NK-92 treated with Interleukin-12 subunit alpha and Interleukin-12 subunit beta, amount 100 ng/mL, for 24 hours (cell line): ENCODE results near the gene ADAMTS17.
"Not testable (repeated sequence)": the region's sequence is repeated elsewhere in the genome, so short reads cannot be mapped to it uniquely, and the experiment has no call there.

Source experiments
- DNase-seq: peaks from one replicate; lab custom pipeline; 2025; lab: John Stamatoyannopoulos, UW

ADAMTS17 gene

DNA sequence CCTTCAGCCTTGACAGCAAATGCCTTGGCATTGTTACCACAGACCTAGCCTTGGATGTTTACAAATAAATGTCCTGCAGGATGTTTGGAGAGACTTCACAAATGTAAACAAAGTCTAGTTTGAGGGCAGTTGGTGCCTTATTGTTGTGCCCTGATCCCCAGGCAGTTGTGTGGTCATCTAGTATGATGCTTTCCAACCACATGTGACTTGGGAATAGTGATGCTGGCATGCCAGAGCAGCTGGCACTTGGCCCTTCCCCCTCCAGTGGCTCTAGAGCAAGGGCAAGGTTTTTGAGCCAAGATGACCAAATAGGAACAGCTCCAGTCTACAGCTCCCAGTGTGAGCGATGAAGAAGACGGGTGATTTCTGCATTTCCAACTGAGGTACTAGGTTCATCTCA, 258.2 kb downstream of the ADAMTS17 start:
- DNase-seq = no peak

DNA sequence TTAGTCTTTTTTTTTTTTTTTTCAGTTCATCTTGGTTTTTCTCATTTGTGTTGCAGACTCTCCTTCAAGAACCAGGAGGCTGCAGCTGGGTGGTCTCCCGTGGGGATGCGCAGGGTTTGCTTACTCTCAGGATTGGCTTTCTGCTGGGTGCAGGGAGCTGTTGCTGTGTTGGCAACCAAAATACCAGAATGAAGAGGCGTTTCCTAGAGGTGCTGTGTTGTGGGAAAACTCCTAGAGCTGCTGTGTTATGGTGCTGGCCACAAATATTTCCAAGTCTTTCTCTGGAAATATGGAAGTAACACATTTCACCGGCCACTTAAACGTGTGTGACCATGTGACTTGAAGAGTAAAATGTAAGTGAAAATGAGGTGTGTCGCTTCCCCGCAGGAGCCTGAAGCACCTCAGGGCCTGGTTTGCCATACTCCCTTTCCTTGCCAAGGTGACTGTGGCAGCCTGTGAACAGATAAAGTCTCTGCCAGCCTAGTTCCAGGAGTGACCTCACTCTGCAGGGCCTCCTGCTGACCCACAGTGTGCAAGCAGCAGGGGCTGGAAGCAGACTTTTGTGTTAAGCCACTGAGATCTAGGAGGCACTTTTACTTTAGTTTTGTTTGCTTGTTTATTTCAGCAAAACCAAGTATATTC, 258.9 kb downstream of the ADAMTS17 start:
- no peak for DNase-seq

DNA sequence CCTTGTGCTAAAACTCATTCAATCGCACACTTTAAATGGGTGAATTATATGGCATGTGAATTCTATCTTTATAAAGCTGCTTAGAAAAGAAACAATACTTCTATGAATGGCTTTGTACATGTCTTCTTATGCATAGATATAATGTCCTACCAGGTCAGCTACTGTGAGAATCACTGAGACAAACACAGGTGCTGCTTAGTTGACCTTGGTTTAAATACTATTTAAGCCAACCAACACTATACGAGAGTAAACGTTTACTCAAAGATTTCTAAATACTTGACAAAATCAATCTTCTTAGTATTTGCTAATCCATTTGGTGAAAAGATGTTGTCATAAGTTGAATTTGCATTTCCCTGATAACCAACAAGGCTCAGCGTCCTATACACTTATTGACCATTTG, 260.3 kb downstream of the ADAMTS17 start:
- DNase-seq = no peak

DNA sequence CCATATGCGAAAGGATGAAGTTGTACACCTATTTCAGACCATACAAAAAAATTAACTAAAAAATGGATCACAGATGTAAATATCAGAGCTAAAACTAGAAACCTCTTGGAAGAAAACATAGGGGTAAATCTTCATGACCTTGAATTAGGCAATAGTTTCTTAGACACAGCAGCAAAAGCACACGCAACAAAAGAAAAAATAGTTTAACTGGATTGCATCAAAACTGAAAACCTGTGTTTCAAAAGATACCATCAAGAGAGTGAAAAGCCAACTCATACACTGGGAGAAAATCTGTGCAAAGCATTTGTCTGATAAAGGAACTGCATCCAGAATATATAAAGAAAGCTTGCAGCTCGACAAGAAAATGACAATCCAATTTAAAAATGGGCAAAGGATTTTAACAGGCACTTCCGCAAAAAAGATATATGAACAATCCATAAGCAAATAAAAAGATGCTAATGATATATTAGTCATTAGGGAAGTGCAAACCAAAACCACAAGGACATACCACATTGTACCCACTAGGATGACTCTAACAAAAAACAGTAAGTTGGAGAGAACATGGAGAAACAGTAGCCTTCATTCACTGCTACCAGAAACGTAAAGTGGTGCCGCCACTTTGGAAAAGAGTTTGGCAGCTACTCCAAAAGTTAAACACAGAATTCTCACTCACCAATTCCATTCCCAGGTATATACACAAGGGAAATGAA, 263.1 kb downstream of the ADAMTS17 start:
- no peak for DNase-seq

DNA sequence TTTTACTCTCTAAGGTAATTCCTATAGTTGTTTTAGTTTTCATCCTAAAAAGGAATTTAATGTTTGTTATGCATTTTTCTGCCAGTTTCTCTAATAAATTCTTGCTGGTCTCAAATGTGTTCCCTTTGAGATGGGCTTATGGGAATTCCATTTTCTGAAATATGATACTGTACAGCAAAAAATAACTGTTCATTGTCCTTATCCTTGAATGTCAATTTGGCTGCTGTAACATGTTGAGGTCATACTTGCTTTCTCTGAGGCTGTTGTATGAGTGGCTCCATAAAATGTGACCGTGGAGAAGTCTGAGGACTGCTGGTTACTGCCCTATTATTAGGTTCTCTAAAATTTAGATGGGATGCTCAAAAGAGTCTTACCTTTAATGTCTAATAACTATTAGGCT, 266.5 kb downstream of the ADAMTS17 start:
- DNase-seq = no peak

DNA sequence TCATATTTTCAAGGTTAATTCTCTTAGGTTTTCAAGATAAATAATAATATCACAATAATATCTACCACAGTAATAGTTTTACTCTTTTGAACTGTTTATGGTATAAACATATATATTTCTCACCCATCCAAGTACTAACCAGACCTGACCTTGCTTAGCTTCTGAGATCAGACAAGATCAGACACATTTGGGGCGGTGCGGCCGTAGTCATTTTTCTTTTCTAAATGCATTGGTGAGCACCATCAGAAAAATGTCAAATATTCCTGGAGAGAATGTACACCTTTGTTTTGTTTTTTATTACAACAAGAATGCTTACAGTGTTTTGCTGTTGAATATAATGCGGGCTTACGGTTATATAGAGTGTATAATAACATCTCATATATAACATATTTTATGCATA, 267.8 kb downstream of the ADAMTS17 start:
- DNase-seq = no peak

DNA sequence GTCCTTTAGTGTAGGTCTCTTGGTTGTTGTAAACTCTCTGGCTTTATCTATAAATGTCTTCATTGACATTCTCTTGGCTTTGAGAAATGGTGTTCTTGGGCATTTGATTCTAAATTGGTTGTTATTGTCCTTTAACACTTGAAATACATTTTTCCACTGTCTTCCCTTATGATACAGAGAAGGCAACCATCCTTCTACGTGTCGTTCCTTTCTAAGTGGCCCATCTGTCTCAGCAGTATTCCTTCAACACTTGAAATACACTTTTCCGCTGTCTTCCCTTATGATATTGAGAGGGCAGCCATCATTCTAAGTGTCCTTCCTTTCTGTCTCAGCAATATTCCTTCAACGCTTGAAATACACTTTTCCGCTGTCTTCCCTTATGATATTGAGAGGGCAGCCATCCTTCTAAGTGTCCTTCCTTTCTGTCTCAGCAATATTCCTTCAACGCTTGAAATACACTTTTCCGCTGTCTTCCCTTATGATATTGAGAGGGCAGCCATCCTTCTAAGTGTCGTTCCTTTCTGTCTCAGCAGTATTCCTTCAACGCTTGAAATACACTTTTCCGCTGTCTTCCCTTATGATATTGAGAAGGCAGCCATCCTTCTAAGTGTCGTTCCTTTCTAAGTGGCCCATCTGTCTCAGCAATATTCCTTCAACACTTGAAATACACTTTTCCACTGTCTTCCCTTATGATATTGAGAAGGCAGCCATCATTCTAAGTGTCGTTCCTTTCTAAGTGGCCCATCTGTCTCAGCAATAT, 275.1 kb downstream of the ADAMTS17 start:
- not testable (repeated sequence) for DNase-seq

DNA sequence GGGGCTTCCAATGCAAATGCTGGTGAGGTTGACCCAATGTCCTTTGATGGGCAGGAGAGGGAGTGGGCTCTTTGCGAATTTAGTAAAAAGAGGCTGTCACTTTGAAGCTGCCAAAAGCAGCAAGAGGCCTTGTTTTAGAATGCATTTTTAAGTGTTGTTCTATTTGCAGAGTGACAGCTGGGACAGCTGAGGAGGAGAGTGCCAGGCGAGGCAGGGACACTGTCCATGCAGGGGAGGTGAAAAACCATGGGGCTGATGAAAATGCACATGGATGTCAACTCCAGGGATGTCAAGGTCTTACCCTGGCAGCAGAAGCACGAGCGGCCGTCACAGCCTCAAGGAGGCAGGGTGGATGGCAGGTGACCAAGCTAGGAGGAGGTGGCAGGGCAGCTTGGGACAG, 279.8 kb downstream of the ADAMTS17 start:
- no peak for DNase-seq

DNA sequence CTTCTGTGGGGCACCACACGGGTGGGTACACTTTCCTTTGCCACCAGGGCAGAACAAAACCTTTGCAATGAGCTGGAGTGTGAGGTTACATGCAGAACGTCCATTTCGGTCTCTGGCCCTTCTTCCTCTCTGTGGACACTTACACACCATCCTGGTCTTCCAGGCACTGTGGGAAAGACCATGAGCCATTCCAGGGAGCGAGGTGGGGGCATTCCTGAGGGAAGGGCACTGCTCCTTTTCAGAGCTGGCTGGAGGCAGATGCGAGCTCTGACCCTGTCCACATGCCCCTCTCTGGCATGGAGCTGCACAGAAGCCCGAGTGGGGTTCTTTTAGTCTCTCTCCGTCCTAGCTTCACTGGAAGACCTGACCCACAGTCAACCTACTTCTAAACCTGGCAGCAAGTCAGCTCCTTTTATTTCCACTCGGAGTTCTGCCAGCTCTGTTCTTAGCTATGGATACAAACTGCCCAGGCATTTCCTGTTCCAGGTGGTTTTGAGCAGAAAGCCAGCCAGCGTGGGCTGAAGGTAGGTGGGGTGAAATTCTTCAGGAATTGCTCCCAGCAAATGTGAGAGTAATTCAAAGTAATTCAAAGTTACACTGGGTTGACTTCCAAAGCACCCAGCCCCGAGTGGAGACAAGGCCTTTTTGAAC, 281.4 kb downstream of the ADAMTS17 start:
- no peak for DNase-seq

DNA sequence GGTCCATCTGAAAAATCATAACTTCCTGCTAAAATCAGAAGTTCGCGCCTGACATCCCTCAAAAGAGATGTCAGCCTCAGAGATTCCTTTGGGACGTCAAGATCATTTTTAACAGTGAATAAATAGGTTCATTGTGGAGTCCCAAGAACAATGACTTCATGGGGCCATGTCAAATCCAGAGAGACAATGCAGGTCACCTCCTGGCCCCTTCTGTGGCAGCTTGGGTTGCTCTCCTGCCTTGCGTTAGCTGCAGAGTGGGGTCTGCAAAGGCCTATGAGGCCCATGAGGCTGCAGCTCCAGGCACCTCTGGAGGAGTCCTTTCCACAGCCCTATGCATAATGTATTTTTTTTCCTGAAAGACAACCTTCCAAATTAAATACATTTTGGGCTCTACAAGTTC, 282.3 kb downstream of the ADAMTS17 start:
- DNase-seq = no peak

DNA sequence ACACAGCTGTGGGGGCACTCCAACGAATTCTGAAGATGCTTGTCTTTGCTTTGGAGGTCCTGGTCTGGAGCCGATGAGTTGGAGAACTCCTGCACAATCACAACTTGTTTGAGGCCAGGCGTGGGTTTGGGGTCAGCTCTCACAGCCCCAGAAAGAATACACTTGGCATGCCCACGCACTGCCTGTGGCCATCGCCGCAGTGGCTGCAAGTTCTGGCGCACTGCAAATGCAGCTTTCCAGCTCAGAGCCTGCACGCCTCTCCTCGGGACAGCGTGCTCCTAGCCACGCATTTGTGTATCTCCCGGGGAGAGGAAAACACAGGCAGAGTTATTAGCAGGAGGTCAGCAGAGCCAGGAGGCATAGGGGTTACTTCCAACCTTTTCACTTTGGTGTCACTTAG, 282.7 kb downstream of the ADAMTS17 start:
- DNase-seq = no peak

DNA sequence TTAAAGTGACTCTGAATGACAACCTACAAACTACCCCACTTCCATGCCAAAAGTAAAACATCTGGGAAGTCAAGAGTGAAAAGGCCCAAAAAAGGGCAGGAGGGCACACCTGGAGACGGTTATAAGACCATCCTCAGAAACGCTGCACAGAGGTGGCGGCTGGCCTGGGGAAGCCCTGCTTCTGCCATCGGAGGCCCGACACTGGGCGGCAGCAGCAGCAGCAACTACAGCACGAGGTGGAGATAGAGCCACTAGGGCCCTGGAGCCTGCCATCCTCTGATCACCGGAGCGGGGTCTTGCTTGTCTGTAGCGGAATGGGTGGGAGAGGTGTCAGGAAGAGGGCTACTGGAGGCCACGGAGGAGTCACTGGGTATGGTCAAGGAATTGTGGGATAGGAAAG, 283.3 kb downstream of the ADAMTS17 start:
- no peak for DNase-seq

DNA sequence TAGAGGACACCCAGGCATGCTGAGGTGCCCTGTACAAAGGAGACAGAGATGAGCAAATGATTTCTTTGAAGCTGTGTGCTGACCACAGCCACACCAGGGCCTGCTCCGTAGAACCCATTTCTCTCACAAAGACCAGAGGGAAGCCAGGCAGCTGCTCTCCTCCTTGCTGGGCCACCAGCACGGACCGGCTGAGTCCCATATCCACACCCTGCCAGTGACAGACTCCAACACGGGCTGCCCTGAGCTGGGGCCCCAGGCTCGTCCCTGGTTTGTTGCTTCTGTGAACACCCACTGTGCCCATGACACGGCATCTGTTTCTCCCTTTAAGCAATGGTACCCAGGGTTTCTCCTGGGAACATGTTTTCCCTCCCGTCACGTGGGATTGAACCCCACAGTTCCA, 284.5 kb downstream of the ADAMTS17 start:
- DNase-seq = no peak

DNA sequence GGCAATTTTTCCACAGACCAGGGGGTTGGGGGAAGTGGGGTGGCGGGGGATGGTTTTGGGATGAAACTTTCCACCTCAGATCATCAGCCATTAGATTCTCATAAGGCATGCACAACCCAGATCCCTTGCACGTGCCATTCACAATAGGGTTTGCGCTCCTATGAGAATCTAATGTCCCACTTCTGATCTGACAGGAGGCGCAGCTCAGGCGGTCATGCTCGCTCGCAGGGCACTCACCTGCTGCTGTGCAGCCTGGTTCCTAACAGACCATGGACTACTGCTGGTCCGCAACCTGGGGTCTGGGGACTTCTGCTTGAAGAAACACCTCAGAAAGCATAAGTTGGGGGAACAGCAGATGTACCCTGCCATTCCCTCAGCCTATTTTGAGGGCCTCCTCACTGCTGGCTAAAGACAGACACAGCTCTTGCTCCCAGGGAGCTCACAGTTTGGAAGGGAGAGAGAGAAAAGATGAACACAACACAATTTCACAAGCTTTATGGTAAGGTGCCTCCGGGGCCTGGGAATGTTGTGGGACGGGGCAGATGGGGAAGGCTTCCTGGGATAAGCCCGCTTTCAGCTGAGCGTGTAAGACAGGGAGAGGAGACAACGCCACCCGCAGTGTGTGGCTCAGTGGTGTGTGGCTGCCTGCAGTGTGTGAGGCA, 285.2 kb downstream of the ADAMTS17 start:
- DNase-seq = no peak

DNA sequence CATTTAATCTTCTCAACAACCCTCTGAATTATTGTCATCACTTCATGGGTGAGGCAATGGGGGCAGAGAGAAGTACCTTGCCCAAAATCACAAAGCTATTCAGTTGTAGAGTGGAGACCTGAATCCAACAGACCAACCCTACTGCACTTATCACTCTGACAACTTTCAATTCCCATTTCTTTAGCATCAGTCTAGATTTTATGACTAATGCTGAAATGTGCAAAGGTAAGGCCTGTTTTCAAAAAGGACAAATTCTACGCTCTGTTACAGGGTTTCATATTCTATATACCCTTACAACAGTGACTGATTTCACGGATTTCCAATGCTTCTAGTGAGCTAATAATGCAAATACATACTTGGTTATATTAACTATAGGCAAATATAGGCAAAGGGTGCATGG, 286.0 kb downstream of the ADAMTS17 start:
- DNase-seq = no peak

DNA sequence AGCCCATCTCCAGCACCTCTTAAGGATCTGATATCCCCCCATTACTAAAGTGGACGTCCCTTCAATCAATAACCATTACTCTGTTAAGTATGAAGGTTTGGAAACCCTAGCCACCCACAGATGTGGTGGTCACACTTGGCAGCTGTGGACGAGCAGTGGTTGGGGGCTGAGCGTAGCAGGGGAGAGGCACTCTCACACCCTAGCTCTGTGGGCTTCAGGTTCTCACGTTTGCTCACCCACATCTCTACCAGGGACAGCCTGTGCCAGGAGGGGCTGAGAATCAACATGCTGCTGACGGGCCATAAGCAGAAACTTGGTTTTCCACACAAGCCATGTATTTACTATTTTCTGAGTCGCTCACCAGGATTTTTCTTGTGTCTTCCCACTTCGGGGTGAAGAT, 287.2 kb downstream of the ADAMTS17 start:
- DNase-seq = no peak

DNA sequence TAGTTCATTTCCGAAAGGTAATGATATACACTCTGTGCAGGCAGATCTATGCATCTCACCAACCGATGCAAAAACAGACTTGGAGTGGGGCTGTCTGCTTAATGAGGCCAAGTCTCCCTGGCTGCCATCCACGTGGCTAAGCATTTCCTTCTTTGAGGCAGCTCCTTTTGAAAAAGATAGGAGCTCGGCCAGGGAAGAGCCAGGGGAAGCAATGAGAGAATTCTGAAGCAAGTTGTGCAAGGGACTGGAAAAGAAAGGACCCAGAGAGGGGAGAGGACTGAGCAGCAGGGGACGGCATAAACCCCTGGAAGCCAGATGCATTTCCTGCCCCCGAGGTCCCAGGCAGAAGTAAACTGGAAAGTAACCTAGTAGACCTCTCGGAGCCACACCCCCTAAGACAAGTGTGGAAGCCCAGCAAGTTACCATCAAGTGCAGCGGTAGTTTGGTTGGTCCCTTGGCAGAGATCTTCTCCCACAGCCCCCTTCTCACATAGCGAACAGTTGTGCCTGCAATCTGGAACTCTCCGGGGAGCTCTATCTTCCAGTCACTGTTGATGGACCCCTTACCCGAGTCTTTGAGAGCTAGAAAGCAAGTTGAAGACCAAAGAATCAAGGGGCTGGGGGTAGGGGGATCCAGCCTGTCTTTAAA, 288.2 kb downstream of the ADAMTS17 start:
- DNase-seq = no peak

DNA sequence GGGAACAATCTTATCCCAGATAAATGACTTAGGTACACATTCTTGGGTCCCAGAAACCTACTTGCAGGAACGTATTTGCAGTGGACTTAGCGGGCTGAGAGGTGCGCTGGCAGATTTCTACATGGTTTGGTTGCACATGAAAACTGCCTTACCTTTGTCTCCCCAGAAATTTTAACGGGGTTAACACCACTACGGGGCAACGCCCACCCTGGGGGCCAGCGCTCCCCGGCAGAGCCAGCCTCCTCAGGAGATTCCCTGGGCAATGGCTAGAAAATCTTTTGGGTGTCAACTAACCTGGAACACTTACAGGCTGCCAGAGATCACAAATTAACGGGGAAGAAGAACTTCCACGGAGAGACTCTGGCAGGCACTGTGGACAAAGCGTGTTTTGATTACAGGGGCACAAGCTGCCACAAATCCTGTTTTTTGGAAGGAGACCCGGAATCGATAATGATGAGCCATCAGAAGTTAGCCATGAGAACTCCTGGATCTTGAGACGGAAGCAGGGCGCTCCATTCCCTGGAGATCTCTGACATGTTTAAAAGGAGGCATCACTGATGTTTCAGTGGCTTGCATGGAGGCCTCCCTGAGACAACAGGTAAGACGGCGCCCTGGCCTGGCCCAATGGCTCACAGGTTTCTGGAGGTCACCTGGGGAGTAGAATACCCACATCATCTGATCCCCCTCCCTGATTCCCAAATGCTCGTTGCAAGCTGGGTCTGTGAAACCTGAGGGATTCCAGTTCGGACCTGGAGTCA, 288.9 kb downstream of the ADAMTS17 start:
- no peak for DNase-seq

DNA sequence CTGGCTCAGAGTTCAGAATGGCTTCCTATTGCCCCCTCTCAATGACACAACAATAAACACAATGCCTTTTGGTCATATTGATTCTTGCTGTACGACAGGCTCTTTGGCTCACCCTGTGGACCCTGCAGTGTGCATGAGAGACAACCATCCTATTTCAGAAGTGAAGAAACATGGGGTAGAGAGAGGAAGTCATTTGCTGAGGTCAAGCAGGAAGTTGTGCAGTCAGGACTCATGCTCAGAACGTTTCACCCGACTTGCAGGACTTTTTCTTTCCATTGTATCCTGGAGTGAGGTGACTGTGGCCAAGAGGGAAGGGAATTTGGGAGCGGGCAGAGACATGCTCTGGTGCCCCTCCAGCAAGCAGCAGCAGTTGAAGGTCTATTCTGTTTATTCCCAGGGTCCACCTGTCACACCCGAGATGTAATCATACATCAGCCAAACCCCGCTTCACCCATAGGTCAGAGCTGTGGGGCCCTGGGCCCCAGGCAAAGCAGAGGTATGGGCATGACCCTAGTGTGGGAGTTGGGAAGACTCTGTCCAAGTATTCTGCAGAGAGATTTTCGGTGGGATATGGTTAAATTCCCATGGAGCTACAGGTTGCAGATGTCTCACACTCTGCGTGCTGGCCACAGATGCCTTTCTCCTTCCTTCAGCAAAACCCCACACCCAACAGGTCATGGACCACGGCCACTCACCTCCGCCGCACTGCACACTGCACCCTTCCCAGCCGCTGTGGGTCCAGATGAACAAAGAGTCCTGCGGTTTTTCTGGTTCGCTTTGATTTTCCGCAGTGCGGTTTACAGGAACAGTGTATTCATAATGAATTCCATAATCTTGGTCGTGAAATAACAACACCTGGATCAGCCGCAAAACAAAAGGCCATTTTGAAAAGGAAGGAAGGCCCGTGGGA, 290.6 kb downstream of the ADAMTS17 start:
- no peak for DNase-seq
